Stimulated activated effector memory CD8-positive, alpha-beta T cell treated with anti-CD3 and anti-CD28 coated beads, Interleukin-12 subunit alpha, Interleukin-12 subunit beta, amount 100 ng/mL, for 72 hours (primary cell): Measurements from ENCODE around the gene HNF4A.
"Not testable (repeated sequence)": the region's sequence is repeated elsewhere in the genome, so short reads cannot be mapped to it uniquely, and the experiment has no call there.

Experiments used
- ATAC-seq: fragments of 150-1000 bp; cut with Tn5 transposase; 2 replicates; pipeline ENCODE4 v1.10.0; 2021
- DNase-seq, 2 donors: peaks; one replicate each; pipeline ENCODE4 v3.0.0; 2021 to 2022; ENCODE audit warnings: low spot score in 2 of 2
- H3K27ac Mint-ChIP-seq: one replicate; pipeline ENCODE4 v1.8.0; 2022; ENCODE audit warnings: mild to moderate bottlenecking, mixed read lengths
- H3K36me3 Mint-ChIP-seq: one replicate; pipeline ENCODE4 v1.8.0; 2022; ENCODE audit warnings: mild to moderate bottlenecking, mixed read lengths
- H3K4me1 Mint-ChIP-seq: one replicate; pipeline ENCODE4 v1.8.0; 2022; ENCODE audit warnings: mixed read lengths
- H3K4me3 Mint-ChIP-seq: one replicate; pipeline ENCODE4 v1.8.0; 2022; ENCODE audit warnings: mild to moderate bottlenecking, mixed read lengths
- H3K9me3 Mint-ChIP-seq: one replicate; pipeline ENCODE4 v1.8.0; 2022; ENCODE audit warnings: mixed read lengths

The HNF4A gene

DNA sequence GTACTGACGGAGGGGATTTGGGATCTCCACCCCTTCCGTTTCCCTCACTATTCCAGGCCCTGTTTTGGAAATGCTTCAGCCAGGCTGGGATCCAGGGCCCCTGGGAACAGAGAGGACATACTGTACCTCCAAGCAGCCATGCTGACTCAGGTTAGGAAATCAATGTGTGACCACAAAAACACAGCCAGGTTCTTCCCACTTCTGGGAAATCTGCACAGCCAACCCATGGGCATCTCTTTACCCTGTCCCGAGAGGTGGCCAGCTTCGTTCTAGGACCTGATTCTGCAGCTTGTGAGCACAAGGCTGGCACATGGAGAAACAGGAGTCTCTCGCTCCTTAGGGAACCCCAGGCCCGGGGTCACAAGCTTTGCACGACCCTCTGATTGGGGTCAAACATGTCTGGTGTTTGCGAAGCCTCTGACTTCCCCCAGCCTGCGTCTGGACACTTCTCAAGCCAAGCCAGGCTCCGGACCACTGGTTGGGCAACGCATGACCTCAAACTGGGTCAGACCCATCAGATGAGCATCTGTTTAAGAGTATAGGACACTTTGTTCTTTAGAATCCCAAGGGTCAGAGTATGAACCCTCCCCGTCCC is 111.9 kb downstream of the HNF4A start:
- H3K4me3 Mint-ChIP-seq, result no peak overlapping the region
- no peaks in the 10 kb centered on the region for H3K9me3 Mint-ChIP-seq
- no peaks in the 10 kb centered on the region for H3K36me3 Mint-ChIP-seq
- H3K27ac Mint-ChIP-seq, result no peak overlapping the region
- no peak for DNase-seq
- ATAC-seq, result no peak
- no peaks in the 10 kb centered on the region for H3K4me1 Mint-ChIP-seq

DNA sequence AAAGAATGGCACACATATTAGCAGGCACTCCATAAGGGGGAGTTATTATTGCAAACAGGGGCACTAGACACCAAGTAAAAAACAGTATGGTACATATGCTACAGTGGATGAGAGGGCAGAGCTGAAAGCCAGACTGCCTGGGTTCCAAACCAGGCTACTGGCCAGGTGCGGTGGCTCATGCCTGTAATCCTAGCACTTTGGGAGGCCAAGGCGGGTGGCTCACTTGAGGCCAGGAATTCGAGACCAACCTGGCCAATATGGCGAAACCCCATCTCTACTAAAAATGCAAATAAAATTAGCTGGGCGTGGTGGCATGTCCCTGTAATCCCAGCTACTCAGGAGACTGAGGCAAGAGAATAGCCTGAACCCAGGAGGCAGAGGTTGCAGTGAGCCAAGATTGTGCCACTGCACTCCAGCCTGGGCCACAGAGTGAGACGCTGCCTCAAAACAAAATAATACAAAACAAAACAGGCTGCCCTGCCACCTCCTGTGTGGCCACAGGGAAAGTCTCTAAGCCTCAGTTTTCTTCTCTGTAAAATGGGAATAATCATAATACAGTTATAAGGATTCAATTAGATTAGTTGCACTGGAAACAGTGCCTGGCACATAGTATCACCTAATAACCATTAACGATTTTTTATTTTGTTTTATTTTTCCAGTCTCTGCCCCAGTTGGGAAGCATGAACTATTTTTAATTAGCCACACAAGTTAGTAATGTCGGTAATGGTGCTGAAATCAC is 112.7 kb downstream of the HNF4A start:
- H3K4me1 Mint-ChIP-seq, result no peaks in the 10 kb centered on the region
- no peaks in the 10 kb centered on the region for H3K9me3 Mint-ChIP-seq
- DNase-seq, result no peak
- H3K27ac Mint-ChIP-seq, result no peak overlapping the region
- no peak for ATAC-seq
- H3K36me3 Mint-ChIP-seq, result no peaks in the 10 kb centered on the region
- no peak overlapping the region for H3K4me3 Mint-ChIP-seq

DNA sequence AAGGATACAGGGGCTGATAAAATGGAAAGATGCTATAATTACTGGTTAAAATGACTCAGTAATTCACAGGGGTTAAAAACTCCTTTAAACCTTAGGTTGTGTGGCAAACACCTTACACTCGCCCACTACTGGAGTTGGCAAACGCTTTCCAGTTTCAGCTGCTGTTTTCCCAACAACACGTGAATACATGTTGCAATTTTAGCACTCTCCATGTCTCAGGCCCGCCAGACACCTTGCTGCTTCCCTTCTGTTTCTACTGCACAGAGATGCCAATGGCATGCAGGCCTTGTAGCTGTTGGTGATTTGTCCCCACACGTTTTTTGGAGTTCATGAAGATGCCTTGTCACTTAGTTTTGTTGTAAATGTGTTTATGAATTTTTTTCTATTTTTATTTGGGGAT is 114.8 kb downstream of the HNF4A start:
- Mint-ChIP-seq H3K4me1 (peaks cover 5% of the 10 kb centered on the region), H3K36me3 (peaks cover 4% of the 10 kb centered on the region), H3K9me3 (no peaks in the 10 kb centered on the region), H3K27ac (no peak overlapping the region), H3K4me3 (no peak overlapping the region)
- DNase-seq (no peak), ATAC-seq (no peak)

DNA sequence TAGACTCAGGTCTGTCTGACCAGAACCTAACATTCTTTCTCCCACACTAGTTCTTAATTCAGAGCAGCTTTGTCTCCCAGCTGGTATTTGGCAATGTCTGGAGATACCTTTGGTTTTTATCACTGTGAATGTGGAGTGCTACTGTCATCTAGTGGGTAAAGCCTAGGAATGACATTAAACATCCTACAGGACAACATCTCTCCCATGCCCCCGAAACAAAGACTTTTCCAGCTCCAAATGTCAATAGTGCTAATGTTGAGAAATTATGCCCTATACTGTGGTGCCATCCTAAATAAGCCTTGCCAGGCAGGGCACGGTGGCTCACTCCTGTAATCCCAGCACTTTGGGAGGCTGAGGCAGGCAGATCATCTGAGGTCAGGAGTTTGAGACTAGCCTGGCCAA is 116.0 kb downstream of the HNF4A start:
- DNase-seq (no peak), ATAC-seq (no peak)
- peaks cover 16% of the 10 kb centered on the region for H3K4me1 Mint-ChIP-seq
- H3K36me3 Mint-ChIP-seq, result peaks cover 14% of the 10 kb centered on the region
- H3K9me3 Mint-ChIP-seq, result no peaks in the 10 kb centered on the region
- no peak overlapping the region for H3K4me3 Mint-ChIP-seq
- no peak overlapping the region for H3K27ac Mint-ChIP-seq

DNA sequence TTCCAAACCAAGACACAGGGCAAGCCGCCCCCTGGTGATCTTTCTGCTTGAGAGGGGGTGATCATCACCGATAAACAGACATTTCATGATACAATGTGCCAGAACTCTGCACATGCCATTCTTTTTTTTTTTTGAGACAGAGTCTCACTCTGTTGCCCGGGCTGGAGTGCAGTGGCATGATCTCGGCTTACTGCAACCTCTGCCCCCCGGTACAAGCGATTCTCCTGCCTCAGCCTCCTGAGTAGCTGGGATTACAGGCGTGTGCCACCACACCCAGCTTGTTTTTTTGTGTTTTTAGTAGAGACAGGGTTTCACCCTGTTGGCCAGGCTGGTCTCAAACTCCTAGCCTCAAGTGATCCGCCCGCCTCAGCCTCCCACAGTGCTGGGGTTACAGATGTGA is 116.8 kb downstream of the HNF4A start:
- not testable (repeated sequence) for ATAC-seq, DNase-seq, H3K9me3 Mint-ChIP-seq, H3K4me3 Mint-ChIP-seq, H3K27ac Mint-ChIP-seq
- H3K36me3 Mint-ChIP-seq, result peaks cover 14% of the 10 kb centered on the region
- peaks cover 24% of the 10 kb centered on the region for H3K4me1 Mint-ChIP-seq

DNA sequence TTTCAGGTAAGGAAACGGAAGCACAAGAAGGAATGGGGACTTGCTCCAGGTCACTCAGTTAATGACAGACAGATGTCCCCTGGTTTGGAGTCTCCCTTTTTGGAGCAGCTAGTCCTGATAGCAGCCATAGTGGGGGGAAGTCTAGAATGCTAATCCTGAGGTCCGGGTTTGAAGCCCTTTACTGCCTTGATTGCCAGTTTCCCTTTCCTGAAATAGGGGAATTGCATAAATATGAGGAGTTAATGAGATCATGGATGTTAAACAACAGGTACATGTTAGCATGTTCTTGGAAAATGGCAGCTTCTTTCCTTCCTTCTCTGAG is 119.8 kb downstream of the HNF4A start:
- Mint-ChIP-seq H3K4me1 (peaks cover 24% of the 10 kb centered on the region), H3K36me3 (peaks cover 22% of the 10 kb centered on the region), H3K27ac (peak overlapping the region; percentile 99), H3K4me3 (peak overlapping the region; percentile 95), H3K9me3 (no peaks in the 10 kb centered on the region)
- ATAC-seq, result no peak
- no peak for DNase-seq

DNA sequence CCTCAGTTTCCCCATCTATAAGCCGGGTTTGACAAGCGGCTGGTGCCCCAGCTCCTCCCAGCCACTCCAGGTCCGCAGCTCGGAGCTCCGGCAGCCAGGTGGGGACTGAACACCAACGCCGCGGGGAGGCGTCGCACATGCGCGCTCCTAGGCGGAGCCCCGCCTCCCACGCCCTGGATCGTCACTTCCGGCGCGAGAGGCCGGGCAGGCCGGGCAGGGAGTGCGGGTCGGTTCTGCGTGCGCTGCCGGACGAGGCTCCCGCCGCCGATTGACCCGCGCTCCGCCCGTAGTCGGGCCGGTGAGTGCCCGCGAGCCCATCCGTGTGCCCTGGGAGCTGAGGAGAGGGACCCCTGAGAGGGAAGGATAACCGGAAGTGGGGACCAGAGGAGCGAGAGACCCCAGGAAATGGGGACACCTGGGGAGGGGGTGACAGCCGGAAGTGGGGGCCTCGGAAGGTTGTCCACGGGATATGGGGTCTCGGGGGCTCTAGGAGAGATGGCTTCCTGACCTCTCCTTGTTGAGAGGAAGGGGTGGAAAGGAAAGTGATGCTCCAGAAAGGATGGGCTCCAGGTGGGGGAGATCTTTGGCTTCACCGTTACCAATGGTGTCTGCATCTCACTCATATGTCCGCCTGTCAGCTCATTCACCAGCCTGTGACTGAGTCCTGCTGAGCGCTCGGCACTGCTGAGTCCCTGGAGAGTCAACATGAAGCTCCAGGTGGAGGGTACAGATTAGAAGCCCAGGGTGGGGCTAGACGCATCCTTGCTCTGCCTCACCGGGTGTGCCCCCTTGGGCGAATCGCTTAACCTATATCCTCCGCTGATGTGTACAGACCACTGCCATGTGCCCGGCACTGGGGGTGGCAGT is 120.4 kb downstream of the HNF4A start, which contains the start of gene TTPAL:
Gene TTPAL, plus strand, starts transcription at position 181 of the 867 bp plus-strand sequence. CDS start 4,126 bp downstream, outside the sequence.
- Mint-ChIP-seq H3K4me1 (peaks cover 24% of the 10 kb centered on the region), H3K9me3 (no peaks in the 10 kb centered on the region), H3K4me3 (peak within 1 kb of the TSS; percentile 95), H3K36me3 (peaks cover 26% of the 10 kb centered on the region), H3K27ac (peak within 1 kb of the TSS; percentile 99)
- ATAC-seq, result peak; percentile 98
- DNase-seq, result peak; percentile 91 to 94

DNA sequence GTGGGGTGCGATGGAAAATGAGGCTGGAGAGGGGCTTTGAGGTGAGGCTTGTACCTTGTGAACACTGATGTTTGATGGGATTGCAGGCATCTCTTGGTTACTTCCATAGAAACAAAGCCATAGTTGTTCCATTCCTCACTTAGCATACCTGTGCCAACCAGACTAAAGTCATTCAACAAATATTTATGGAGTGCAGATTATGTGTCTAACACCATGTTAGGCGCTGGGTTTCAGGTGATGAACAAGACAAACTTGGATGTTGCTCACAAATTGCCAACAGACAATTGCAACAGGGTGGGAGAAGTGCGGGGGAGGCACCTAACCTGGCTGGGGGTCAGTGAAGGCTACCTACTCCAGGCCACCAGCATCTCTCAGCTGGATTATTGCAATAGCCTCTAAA is 121.7 kb downstream of the HNF4A start:
- Mint-ChIP-seq H3K27ac (peak overlapping the region; percentile 99), H3K4me3 (peak overlapping the region; percentile 95), H3K36me3 (peaks cover 35% of the 10 kb centered on the region), H3K4me1 (peaks cover 24% of the 10 kb centered on the region), H3K9me3 (no peaks in the 10 kb centered on the region)
- DNase-seq, result no peak
- ATAC-seq, result no peak

DNA sequence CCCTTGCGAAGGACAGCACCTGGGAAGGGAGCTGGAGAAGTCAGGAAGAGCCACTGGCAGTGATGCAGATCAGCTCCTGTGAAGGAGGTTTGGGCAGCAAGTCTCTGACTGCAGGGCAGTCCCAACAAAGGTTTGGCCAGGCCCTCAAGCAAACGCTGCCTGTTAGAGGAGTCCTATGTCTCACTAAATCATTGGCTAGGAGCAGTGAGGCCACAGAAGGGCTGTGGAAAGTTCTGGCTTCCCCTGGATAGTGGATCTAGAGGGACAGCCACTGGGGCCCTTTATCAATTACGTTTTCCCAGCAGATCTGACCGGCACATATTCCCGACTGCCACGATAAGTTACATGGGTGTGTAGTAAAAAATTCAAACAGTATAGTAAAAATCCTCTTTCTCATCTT is 122.7 kb downstream of the HNF4A start:
- Mint-ChIP-seq H3K36me3 (peaks cover 45% of the 10 kb centered on the region), H3K4me3 (no peak overlapping the region), H3K9me3 (no peaks in the 10 kb centered on the region), H3K27ac (no peak overlapping the region), H3K4me1 (peaks cover 24% of the 10 kb centered on the region)
- DNase-seq (no peak), ATAC-seq (no peak)

DNA sequence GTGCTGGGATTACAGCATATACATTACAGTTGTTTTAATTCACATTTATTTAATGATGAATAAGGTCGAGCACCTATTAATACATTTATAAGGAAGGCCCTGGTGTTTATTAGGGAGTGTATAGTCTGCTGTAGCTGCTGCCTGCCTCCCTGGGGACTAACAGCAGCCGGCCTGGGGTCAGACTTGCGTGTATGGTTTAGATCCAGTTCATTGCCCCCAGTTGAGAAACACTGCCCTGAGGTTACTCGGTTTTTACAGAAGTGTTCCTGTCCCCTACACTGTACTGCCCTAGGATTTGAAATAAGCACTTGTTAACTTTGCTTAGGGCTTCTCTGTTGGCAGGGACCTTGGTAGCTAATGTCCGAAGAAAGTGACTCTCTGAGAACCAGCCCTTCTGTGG is 124.1 kb downstream of the HNF4A start:
- DNase-seq, result no peak
- peaks cover 24% of the 10 kb centered on the region for H3K4me1 Mint-ChIP-seq
- no peak overlapping the region for H3K4me3 Mint-ChIP-seq
- H3K9me3 Mint-ChIP-seq, result no peaks in the 10 kb centered on the region
- ATAC-seq, result no peak
- H3K27ac Mint-ChIP-seq, result no peak overlapping the region
- peaks cover 60% of the 10 kb centered on the region for H3K36me3 Mint-ChIP-seq

DNA sequence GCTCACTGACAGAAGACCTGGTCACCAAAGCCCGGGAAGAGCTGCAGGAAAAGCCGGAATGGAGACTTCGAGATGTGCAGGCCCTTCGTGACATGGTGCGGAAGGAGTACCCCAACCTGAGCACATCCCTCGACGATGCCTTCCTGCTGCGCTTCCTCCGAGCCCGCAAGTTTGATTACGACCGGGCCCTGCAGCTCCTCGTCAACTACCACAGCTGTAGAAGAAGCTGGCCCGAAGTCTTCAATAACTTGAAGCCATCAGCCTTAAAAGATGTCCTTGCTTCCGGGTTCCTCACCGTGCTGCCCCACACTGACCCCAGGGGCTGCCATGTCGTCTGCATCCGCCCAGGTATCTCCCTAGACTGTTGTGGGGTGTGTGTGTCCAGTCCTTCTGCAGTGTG is 124.6 kb downstream of the HNF4A start:
- ATAC-seq (no peak), DNase-seq (no peak)
- Mint-ChIP-seq H3K9me3 (no peaks in the 10 kb centered on the region), H3K36me3 (peaks cover 63% of the 10 kb centered on the region), H3K27ac (peak overlapping the region; percentile 63), H3K4me3 (no peak overlapping the region), H3K4me1 (peaks cover 23% of the 10 kb centered on the region)

DNA sequence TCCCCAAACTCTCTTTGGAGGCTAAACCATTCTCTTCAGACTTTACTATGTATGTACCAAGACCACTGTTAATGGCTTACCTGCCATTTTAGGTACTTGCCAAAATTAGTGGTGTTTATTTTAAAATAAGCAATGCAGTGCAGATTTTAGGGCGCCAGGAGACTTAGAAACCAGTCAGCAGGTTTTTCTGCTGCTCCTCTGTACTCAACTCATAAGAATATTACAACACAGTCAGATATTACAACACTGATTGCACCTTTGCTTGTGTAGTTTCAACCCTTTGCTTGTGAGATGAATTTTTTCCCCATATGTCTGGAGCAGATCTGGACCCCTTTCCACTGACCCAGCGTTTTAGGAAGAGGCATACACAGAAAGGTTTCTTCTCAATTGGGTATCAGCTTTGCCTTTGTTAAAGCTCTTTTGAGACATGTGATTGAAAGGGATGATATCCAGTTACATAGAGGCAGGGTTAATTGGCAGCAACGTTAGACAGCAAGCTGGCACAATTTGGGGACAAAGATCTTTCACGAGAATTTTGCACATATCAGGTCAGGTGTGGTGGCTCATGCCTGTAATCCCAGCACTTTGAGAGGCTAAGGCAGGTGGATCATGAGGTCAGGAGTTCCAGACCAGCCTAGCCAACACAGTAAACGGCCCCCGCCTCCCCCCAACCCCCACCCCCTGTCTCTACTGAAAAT is 126.4 kb downstream of the HNF4A start:
- no peak overlapping the region for H3K4me3 Mint-ChIP-seq
- H3K36me3 Mint-ChIP-seq, result peaks cover 68% of the 10 kb centered on the region
- H3K27ac Mint-ChIP-seq, result peak overlapping the region; percentile 63
- H3K4me1 Mint-ChIP-seq, result peaks cover 11% of the 10 kb centered on the region
- no peaks in the 10 kb centered on the region for H3K9me3 Mint-ChIP-seq
- DNase-seq (no peak), ATAC-seq (no peak)

DNA sequence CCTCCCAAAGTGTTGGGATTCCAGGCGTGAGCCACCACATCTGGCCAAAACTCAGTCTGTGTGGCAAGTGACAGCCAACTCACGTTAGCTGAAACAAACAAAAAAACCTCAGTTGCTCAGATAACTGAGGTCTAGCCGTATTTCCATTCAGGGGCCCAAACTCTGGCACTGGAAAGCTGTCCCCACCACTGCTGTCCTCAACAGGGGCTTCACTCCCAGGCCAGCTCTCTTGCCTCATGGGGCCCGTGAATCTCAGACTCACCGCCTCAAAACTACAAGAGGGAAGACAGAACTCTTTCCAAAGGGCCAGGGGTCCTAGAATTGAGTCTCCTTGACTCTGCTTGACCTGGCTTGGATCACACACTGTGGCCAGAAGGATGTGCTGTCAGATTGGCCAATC is 127.6 kb downstream of the HNF4A start:
- DNase-seq (no peak), ATAC-seq (no peak)
- H3K36me3 Mint-ChIP-seq, result peaks cover 80% of the 10 kb centered on the region
- H3K27ac Mint-ChIP-seq, result no peak overlapping the region
- no peaks in the 10 kb centered on the region for H3K9me3 Mint-ChIP-seq
- peaks cover 7% of the 10 kb centered on the region for H3K4me1 Mint-ChIP-seq
- no peak overlapping the region for H3K4me3 Mint-ChIP-seq
